ENCODE measurements around the gene PLEKHH1.
"Not testable (repeated sequence)": the region's sequence is repeated elsewhere in the genome, so short reads cannot be mapped to it uniquely, and the experiment has no call there.

DNA sequence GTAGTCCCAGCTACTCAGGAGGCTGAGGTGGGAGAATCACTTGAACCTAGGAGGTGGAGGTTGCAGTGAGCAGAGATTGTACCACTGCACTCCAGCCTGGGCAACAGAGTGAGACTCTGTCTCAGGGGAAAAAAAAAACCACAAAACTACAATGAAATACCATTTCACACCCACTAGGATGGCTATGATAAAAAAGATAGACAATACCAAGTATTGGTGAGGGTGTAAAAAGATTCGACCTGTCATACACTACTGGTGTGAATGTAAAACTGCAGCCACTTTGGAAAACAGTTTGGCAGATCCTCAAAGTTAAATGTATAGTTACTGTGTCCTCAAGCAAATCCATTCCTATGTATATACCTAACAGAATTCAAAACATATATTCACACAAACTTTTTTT, 93.0 kb downstream of the PLEKHH1 start:
- TF ChIP-seq, protein P1, sequence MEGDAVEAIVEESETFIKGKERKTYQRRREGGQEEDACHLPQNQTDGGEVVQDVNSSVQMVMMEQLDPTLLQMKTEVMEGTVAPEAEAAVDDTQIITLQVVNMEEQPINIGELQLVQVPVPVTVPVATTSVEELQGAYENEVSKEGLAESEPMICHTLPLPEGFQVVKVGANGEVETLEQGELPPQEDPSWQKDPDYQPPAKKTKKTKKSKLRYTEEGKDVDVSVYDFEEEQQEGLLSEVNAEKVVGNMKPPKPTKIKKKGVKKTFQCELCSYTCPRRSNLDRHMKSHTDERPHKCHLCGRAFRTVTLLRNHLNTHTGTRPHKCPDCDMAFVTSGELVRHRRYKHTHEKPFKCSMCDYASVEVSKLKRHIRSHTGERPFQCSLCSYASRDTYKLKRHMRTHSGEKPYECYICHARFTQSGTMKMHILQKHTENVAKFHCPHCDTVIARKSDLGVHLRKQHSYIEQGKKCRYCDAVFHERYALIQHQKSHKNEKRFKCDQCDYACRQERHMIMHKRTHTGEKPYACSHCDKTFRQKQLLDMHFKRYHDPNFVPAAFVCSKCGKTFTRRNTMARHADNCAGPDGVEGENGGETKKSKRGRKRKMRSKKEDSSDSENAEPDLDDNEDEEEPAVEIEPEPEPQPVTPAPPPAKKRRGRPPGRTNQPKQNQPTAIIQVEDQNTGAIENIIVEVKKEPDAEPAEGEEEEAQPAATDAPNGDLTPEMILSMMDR (IDR thresholded peaks at IDR 0.05), result not testable (repeated sequence)
- TF ChIP-seq POLR2A (IDR thresholded peaks at IDR 0.05); POLR2AphosphoS5 (IDR thresholded peaks at IDR 0.05); EP300 (IDR thresholded peaks at IDR 0.05; ENCODE audit: low read depth): not testable (repeated sequence)

Measured in transverse colon (tissue), 4 donors.